CD14-positive monocyte (primary cell): ENCODE data around the gene XYLT1. TPM values are rescaled to one million over a fixed set of nuclear protein-coding genes. Genes with fewer than 3 reads are reported as not detected.

Source experiments
- DNase-seq, 3 donors: peaks; one replicate each; pipeline ENCODE4 v3.0.0-alpha.2; 2011 to 2022
- H2AFZ ChIP-seq: 2 replicates; pipeline ENCODE4 v1.6.0; 2012; ENCODE audit warnings: mild to moderate bottlenecking, low read depth, low read length, inconsistent platforms; ENCODE audit not compliant: insufficient read depth, poor library complexity, severe bottlenecking
- H3K27ac ChIP-seq, 2 donors: 1 replicate in 1 of 2; 2 replicates in 1 of 2; pipeline ENCODE4 v1.5.1; 2012 to 2013; ENCODE audit warnings: low read length in 2 of 2, control low read depth in 1 of 2, inconsistent platforms in 1 of 2, low read depth in 1 of 2, mild to moderate bottlenecking in 1 of 2
- H3K27me3 ChIP-seq, 2 donors: one replicate each; pipeline versions ENCODE4 v1.6.0 to v1.6.1; 2011 to 2013; ENCODE audit warnings: low read length in 2 of 2; ENCODE audit not compliant: control insufficient read depth in 2 of 2, insufficient read depth in 2 of 2
- H3K36me3 ChIP-seq, 2 donors: replicated peaks in 1 of 2; 1 replicate in 1 of 2; 2 replicates in 1 of 2; pipeline versions ENCODE4 v1.5.1 to v1.6.1; 2012 to 2013; ENCODE audit warnings: low read length in 2 of 2, control low read depth in 1 of 2, inconsistent platforms in 1 of 2, mild to moderate bottlenecking in 1 of 2; ENCODE audit not compliant: insufficient read depth in 2 of 2, control insufficient read depth in 1 of 2
- H3K4me1 ChIP-seq, 2 donors: 1 replicate in 1 of 2; 2 replicates in 1 of 2; pipeline versions ENCODE4 v1.5.1 to v1.6.1; 2012 to 2013; ENCODE audit warnings: low read length in 2 of 2, control low read depth in 1 of 2, inconsistent platforms in 1 of 2, mild to moderate bottlenecking in 1 of 2, moderate library complexity in 1 of 2; ENCODE audit not compliant: insufficient read depth in 2 of 2, control insufficient read depth in 1 of 2
- H3K4me2 ChIP-seq: replicated peaks from 2 replicates; pipeline ENCODE3; 2012; ENCODE audit warnings: low read length, moderate library complexity, mild to moderate bottlenecking; ENCODE audit not compliant: poor library complexity, severe bottlenecking; ENCODE audit errors: extremely low read depth
- H3K4me3 ChIP-seq, 3 experiments: fragments of 200-600 bp in 1 of 3; sonication (generic) in 1 of 3; replicated peaks in 1 of 3; 1 replicate in 2 of 3; 2 replicates in 1 of 3; pipeline ENCODE4 v1.5.1; 2011 to 2013; ENCODE audit warnings: low read length in 3 of 3, mild to moderate bottlenecking in 3 of 3, control low read depth in 2 of 3, low read depth in 2 of 3, inconsistent platforms in 1 of 3, moderate library complexity in 1 of 3
- H3K79me2 ChIP-seq: 2 replicates; pipeline ENCODE4 v1.6.0; 2012; ENCODE audit warnings: mild to moderate bottlenecking, control low read depth, inconsistent platforms, low read length, moderate library complexity; ENCODE audit not compliant: insufficient read depth
- H3K9ac ChIP-seq: 2 replicates; pipeline ENCODE4 v1.6.0; 2017; ENCODE audit warnings: low read length, mild to moderate bottlenecking; ENCODE audit not compliant: insufficient read depth, poor library complexity, severe bottlenecking
- H3K9me3 ChIP-seq, 2 donors: replicated peaks in 1 of 2; 1 replicate in 1 of 2; 2 replicates in 1 of 2; pipeline versions ENCODE4 v1.5.1 to v1.6.1; 2012 to 2013; ENCODE audit warnings: low read length in 2 of 2, control low read depth in 1 of 2; ENCODE audit not compliant: control insufficient read depth in 1 of 2, insufficient read depth in 1 of 2
- H4K20me1 ChIP-seq: 2 replicates; pipeline ENCODE4 v1.6.0; 2012; ENCODE audit warnings: mild to moderate bottlenecking, low read length, control low read depth, moderate library complexity; ENCODE audit not compliant: insufficient read depth
- H3K27ac Mint-ChIP-seq, 7 donors: one replicate each; pipeline ENCODE4 v1.8.0; 2020; ENCODE audit warnings: mild to moderate bottlenecking in 7 of 7, mixed read lengths in 7 of 7, moderate library complexity in 6 of 7, inconsistent platforms in 2 of 7
- H3K27me3 Mint-ChIP-seq, 3 donors: one replicate each; pipeline ENCODE4 v1.8.0; 2021 to 2022; ENCODE audit warnings: low read depth in 3 of 3, mild to moderate bottlenecking in 3 of 3, mixed read lengths in 3 of 3, moderate library complexity in 3 of 3, inconsistent platforms in 1 of 3
- H3K36me3 Mint-ChIP-seq, 2 donors: one replicate each; pipeline ENCODE4 v1.8.0; 2020; ENCODE audit warnings: mixed read lengths in 2 of 2, inconsistent platforms in 1 of 2, mild to moderate bottlenecking in 1 of 2
- H3K4me1 Mint-ChIP-seq: one replicate; pipeline ENCODE4 v1.8.0; 2020; ENCODE audit warnings: mild to moderate bottlenecking, mixed read lengths
- H3K4me3 Mint-ChIP-seq, 2 donors: one replicate each; pipeline ENCODE4 v1.8.0; 2020; ENCODE audit warnings: mild to moderate bottlenecking in 2 of 2, mixed read lengths in 2 of 2, moderate library complexity in 1 of 2
- H3K9me3 Mint-ChIP-seq, 7 donors: one replicate each; pipeline ENCODE4 v1.8.0; 2020 to 2022; ENCODE audit warnings: mixed read lengths in 7 of 7, mild to moderate bottlenecking in 6 of 7, moderate library complexity in 6 of 7, inconsistent platforms in 2 of 7
- CTCF ChIP-seq: fragments of 200-600 bp; IDR thresholded peaks from one replicate; pipeline ENCODE4 v1.8.0; 2022; ENCODE audit warnings: antibody characterized with exemption, mild to moderate bottlenecking
- WGBS: methylation state at CpG from one replicate; pipeline ENCODE4 v1.1.5; 2013; ENCODE audit warnings: missing lambda C conversion rate; ENCODE audit not compliant: insufficient coverage; 5-methylcytosine and 5-hydroxymethylcytosine counted together
- intact Hi-C, 2 donors: fragments of 100-400 bp; cut with micrococcal nuclease; formaldehyde crosslinking; loops; one replicate each; pipeline versions ENCODE4 v1.15.0 to v1.15.1; 2023
- polyA plus RNA-seq, 3 donors: library from polyadenylated mRNA; depleted of rRNA in 1 of 3; unstranded in 2 of 3; stranded (reverse) in 1 of 3; fragments of 300-500 nt in 2 of 3; fragments of >200 nt in 1 of 3; fragmentation: Illumina TruSeq in 2 of 3; gene quantifications; 1 replicate in 2 of 3; 2 replicates in 1 of 3; pipeline ENCODE4 v1.2.3, GENCODE V29; 2012 to 2021

The XYLT1 gene
- polyA plus RNA-seq, 3 donors = 0.51 to 9.4 (median 1.6) TPM

GRCh38 chr16:17457997-17458396 lies 12.8 kb downstream of the XYLT1 start:
- WGBS = 100% methylated on average over 4 of the region's 8 CpGs
- Mint-ChIP-seq H3K27me3 (no peaks in the 10 kb centered on the region), H3K4me3 (no peak overlapping the region), H3K36me3 (peaks cover 33 to 41% of the 10 kb centered on the region in 2 donors), H3K9me3 (no peaks in the 10 kb centered on the region), H3K27ac (no peak overlapping the region), H3K4me1 (peaks cover 48% of the 10 kb centered on the region)
- H4K20me1 ChIP-seq = peaks cover 43% of the 10 kb centered on the region
- H3K9ac ChIP-seq = no peak overlapping the region
- no peak overlapping the region for H3K4me3 ChIP-seq
- H3K4me1 ChIP-seq = peaks cover 39 to 45% of the 10 kb centered on the region in 2 donors
- no peaks in the 10 kb centered on the region for H3K27me3 ChIP-seq
- no peak for DNase-seq
- no peaks in the 10 kb centered on the region for H3K9me3 ChIP-seq
- no peak for TF ChIP-seq CTCF
- no peak overlapping the region for H2AFZ ChIP-seq
- no peak overlapping the region for H3K27ac ChIP-seq
- H3K36me3 ChIP-seq = peaks cover 2 to 12% of the 10 kb centered on the region in 2 donors
- intact Hi-C loops = no loop called here
- H3K79me2 ChIP-seq = peaks cover 87% of the 10 kb centered on the region
- H3K4me2 ChIP-seq = no peak overlapping the region

GRCh38 chr16:17457513-17457912 lies 13.2 kb downstream of the XYLT1 start:
- no peaks in the 10 kb centered on the region for H3K27me3 Mint-ChIP-seq
- peaks cover 38 to 45% of the 10 kb centered on the region in 2 donors for H3K4me1 ChIP-seq
- H3K4me2 ChIP-seq = no peak overlapping the region
- no peak overlapping the region for H3K27ac ChIP-seq
- no peak overlapping the region for H2AFZ ChIP-seq
- no peak for DNase-seq
- H3K9ac ChIP-seq = no peak overlapping the region
- H3K4me1 Mint-ChIP-seq = peaks cover 48% of the 10 kb centered on the region
- no peaks in the 10 kb centered on the region for H3K9me3 ChIP-seq
- peaks cover 39% of the 10 kb centered on the region for H4K20me1 ChIP-seq
- WGBS = no CpG with 5 or more reads among the region's 3 CpGs
- H3K27me3 ChIP-seq = no peaks in the 10 kb centered on the region
- peaks cover 85% of the 10 kb centered on the region for H3K79me2 ChIP-seq
- H3K4me3 Mint-ChIP-seq = no peak overlapping the region
- no peak overlapping the region for H3K27ac Mint-ChIP-seq
- H3K4me3 ChIP-seq = no peak overlapping the region
- H3K9me3 Mint-ChIP-seq = no peaks in the 10 kb centered on the region
- no peak for TF ChIP-seq CTCF
- intact Hi-C loops = no loop called here
- H3K36me3 Mint-ChIP-seq = peaks cover 32 to 44% of the 10 kb centered on the region in 2 donors
- H3K36me3 ChIP-seq = peaks cover 2 to 12% of the 10 kb centered on the region in 2 donors
